Measurements from ENCODE around the gene OTP. TPM values are rescaled to one million over a fixed set of nuclear protein-coding genes. Genes with fewer than 3 reads are reported as not detected.

OTP gene
- polyA plus RNA-seq (ENCODE audit: insufficient read length), result not detected

GRCh38 chr5:77637998-77638762, at the start of gene OTP:
OTP (minus strand) TSS chr5:77638713; CDS start chr5:77638549, 164 bp downstream.
- DNase-seq, result no peak

GRCh38 chr5:77683171-77683732, 44.7 kb upstream of the OTP start:
- DNase-seq, result peak; percentile 15

DNA sequence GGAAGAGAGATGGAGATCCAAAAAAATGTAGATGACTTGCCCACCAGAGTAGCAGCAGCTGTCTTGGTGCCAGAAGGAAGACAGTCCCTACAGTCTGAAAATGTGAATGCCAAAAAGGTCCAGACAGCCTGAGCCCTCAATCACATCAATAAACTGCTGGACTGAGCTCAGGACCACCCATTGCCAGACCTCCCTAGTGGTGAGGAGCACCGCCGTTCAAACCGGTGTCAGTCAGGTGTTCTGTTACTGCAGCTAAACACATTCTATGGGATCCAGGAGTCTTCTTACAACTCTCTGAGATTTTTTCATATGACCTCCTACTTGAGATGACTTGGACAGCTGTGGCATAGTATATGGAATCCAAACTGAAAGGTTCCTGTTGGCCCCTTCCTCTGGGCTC, 32.0 kb upstream of the OTP start:
- DNase-seq, result no peak

- no peak for DNase-seq
Measured at GRCh38 chr5:77669677-77670076, 31.2 kb upstream of the OTP start.

GRCh38 chr5:77663090-77663863, 24.8 kb upstream of the OTP start:
- no peak for DNase-seq

DNA sequence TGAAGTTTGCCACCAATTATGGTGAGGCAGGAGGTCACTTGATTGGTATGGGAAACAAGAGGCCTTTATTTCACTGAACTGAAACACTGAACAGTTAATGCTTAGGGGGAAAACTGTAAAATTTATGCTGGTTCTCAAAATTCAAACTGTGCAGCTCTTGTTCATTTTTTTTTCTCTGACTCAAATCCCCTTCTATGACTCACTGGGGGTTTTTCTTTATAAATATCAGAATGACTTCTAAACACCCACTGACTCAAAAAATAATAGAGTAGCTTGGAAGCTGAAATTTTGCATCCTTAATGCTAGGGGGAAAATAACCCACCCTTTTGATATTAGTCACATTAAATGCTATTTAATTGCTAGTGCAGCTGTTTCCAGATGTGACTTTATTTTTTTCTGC, 24.1 kb upstream of the OTP start:
- DNase-seq, result no peak

- DNase-seq, result no peak
Measured at GRCh38 chr5:77658662-77659061, 20.1 kb upstream of the OTP start.

DNA sequence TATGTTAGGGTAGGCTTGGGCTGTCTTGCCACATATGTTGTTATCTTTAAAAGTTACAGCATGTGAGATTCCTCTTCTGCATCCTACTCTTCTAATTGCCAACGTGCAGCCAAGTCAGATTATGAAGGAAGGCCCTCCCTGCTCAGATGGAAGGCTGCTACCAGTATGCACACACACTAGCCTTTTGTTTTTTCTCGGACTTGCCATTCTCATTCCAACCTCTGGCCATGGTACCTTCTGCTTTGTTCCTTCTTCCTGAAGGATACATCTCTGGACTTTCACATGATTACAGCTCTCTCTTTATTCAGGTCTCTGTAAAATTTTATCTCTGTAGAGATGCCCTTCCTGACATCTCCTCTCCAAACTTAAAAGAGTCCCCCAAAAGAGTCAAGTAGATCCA, 12.8 kb upstream of the OTP start:
- DNase-seq, result no peak

GRCh38 chr5:77650686-77651085, 12.2 kb upstream of the OTP start:
- DNase-seq, result no peak

GRCh38 chr5:77649776-77650175, 11.3 kb upstream of the OTP start:
- DNase-seq, result no peak

- no peak for DNase-seq
Measured at GRCh38 chr5:77645995-77646639, 7.6 kb upstream of the OTP start.

DNA sequence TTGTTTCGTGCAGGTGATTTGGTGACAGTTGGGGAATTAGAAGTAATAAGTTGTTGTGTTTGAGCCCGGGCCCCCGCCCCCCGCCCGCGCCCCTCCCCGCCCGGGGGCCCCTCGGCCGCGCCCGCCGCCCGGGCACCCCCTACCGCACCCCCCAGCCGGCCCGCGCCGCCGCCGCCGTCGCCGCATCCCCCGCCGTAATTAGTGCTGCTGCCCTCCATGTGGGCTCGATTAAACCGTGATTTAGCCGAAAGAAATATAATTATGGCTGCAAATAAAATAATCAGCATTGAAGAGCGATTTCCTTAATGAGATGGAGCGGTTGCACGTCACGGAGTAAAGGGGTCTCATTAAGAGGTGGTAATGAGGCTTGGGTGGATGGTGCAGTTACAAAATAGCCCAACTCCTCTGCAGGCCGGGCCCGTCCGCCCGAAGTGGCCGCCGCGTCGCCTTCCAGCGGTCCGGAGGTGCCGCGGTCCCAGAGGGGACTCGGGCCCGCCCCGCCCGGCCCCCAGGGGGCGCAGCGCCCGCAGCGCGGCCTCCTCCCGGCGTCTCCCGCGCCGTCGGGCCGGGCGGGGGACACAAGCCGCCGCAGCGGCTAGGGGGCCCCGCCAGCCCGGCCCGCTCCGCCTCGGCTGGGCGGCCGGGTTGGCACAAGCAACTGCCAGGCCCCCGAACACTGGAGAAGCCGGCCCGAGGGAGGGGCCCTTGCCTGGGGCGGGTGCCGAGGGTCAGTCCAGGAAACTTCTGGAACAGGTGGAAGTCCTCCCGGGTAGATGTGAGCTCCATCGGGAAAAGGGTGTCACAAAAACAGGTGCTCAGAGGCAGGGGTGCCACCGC, 6.9 kb upstream of the OTP start:
- DNase-seq, result no peak

- no peak for DNase-seq
Measured at GRCh38 chr5:77644371-77645157, 6.1 kb upstream of the OTP start.

DNA sequence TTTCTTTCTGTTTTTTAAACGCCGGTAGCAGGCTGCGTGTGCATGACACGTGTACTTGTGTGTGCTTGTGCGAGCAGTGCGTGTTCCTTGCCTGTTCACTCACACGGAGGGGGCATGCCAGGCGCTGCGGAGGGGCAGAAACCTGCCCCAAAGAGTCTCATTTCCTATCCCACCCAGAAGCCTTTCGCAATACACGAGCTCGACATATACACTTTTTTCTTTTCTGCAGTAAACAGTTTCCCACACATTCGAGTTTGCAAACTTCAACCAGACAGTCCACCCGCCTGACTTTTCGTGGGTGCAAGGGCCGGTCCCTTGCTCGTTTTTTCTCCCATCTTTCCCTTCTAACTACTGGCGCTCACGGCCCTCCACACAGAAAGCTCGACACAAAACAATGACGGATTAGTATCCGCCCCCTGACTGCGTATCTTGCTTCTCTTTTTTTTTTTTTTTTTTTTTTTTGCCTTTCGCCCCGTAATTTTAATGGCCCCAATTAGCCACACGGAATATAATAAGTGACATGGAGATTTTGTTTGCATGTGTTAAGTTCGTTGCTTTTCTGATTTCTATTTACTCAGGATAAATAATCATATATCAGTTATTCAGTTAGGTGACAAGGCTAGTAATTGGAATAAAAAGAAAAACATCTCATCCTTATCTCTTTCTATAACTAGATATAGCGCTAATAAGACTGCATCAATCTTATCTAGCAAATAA, 5.3 kb upstream of the OTP start:
- DNase-seq, result no peak

DNA sequence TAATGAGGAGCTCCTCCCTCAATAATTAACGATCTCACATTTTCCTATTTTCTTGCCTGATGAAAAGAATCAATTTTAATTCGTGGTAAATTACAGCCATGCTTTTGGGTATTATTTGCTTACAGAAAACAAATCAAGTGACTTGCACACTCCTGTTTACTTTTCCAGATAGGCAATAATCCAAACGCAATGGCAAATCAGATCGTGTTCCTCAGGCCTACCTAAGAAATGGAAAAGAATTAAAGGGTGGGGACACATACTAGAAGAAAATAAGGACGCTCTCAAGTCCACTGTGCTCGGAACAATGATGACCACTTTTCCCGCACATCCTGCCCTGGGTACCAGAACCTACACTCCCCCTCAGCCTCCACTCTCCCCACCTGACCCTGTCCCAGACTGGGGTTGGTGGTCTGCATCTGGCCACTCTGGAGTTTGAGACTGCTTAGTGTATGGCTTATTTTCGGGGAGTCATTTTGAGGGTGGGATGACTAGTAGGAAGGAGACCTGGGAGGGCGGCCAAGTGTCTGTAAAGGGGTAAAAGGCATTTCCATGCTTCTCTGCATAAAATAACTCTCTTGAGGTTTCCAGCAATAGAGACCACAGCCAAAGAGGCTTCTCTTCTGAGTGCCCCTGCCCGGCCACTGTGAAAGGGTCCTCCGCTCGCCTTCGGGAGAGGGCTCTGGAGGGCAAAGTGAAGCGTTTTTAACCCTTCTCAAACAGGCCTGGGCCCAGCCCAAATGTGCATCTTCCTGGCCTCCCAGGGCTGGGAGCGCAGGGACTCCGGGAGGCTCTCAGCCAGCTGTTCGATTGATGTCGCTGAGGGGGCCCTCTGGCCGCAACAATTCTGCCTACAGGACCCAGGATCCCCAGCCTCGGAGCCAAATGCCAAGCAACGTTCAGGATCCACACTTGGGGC, 4.5 kb upstream of the OTP start:
- no peak for DNase-seq

DNA sequence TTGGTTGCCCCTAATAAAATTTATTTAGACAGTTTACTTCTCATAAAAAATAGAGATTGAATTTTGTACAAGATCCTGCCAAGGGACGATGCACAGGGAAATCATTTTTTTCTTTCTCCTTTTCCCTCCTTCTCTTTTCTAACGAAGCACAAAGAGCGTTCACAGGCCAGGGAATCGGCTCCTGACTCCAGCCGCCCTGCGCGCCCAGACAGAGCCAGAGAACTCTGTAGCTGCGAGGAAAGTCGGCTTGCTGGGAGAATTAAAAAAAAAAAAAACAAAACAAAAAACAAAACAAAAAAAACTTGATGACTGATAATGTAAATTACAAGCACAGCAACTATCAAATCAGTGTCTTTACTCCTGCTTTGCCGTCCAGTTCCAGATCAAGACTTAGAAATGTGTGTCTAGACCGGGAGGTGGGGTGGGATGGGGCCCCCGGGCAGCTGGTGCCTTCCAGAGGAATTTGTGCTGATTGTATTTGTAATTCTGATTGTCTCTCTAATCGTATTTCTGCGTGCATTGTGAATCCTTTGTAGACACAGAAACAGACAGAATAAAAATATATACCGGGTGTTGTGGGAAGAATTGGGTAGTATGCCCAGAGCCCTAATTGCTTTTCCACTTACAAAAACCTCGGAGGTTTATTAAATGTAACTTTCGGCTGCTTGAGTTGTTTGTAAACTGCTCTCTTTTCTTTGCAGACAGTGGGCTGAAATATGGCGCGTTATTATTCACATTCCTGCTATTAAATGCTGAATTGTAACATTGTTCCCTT, 3.6 kb upstream of the OTP start:
- DNase-seq, result no peak

GRCh38 chr5:77641397-77641943, 3.0 kb upstream of the OTP start:
- DNase-seq, result no peak
